HG03558 (cell line): Measurements from ENCODE around the gene INSIG2.

ENCODE experiments used
- ATAC-seq: cut with Tn5 transposase; IDR thresholded peaks from one replicate; pipeline ENCODE4 v1.9.1; 2021; ENCODE audit warnings: moderate number of reproducible peaks; ENCODE audit not compliant: unreplicated experiment; ENCODE audit errors: extremely low read depth

INSIG2 gene

GRCh38 chr2:118095610-118096009 lies 7.3 kb downstream of the INSIG2 start:
- no peak for ATAC-seq

- ATAC-seq: no peak
These were observed 9.4 kb downstream of the INSIG2 start for GRCh38 chr2:118097657-118098056.

- ATAC-seq: no peak
These were observed 10.2 kb downstream of the INSIG2 start for GRCh38 chr2:118098307-118099030.

- ATAC-seq: no peak
These were observed 14.3 kb downstream of the INSIG2 start for GRCh38 chr2:118102433-118103082.

GRCh38 chr2:118103951-118104940 lies 16.0 kb downstream of the INSIG2 start:
- ATAC-seq: peak; percentile 95

GRCh38 chr2:118105497-118105896 lies 17.2 kb downstream of the INSIG2 start:
- no peak for ATAC-seq

- no peak for ATAC-seq
These were observed 18.7 kb downstream of the INSIG2 start for GRCh38 chr2:118106926-118107325.

- no peak for ATAC-seq
These were observed 22.0 kb downstream of the INSIG2 start for GRCh38 chr2:118110310-118110709.

GRCh38 chr2:118110991-118111390 lies 22.7 kb downstream of the INSIG2 start:
- no peak for ATAC-seq

GRCh38 chr2:118112771-118113334 lies 24.6 kb downstream of the INSIG2 start:
- no peak for ATAC-seq

GRCh38 chr2:118114863-118115262 lies 26.6 kb downstream of the INSIG2 start:
- ATAC-seq: no peak

- no peak for ATAC-seq
These were observed 27.5 kb downstream of the INSIG2 start for GRCh38 chr2:118115761-118116160.

GRCh38 chr2:118118479-118118878 lies 30.2 kb downstream of the INSIG2 start:
- no peak for ATAC-seq

- ATAC-seq: no peak
These were observed 31.0 kb downstream of the INSIG2 start for GRCh38 chr2:118119158-118119727.

- no peak for ATAC-seq
These were observed 31.6 kb downstream of the INSIG2 start for GRCh38 chr2:118119761-118120400.

- ATAC-seq: no peak
These were observed 32.1 kb downstream of the INSIG2 start for GRCh38 chr2:118120401-118120780.

GRCh38 chr2:118121101-118121500 lies 32.8 kb downstream of the INSIG2 start:
- no peak for ATAC-seq

GRCh38 chr2:118121986-118122524 lies 33.8 kb downstream of the INSIG2 start:
- no peak for ATAC-seq

- peak; percentile 85 for ATAC-seq
These were observed 34.5 kb downstream of the INSIG2 start for GRCh38 chr2:118122594-118123281.
